Subcutaneous adipose tissue (tissue), 4 donors: Measurements from ENCODE around the gene MT1A. TPM values are rescaled to one million over a fixed set of nuclear protein-coding genes. Genes with fewer than 3 reads are reported as not detected.

ENCODE experiments used
- total RNA-seq, 4 donors: library from RNA; depleted of rRNA; stranded (reverse); fragments of >200 nt; gene quantifications; one replicate each; pipeline ENCODE4 v1.1.0, GENCODE V29; 2016
- TF ChIP-seq, protein P1 (sequence below): fragments of 450-650 bp; IDR thresholded peaks from one replicate; pipeline ENCODE4 v1.5.1; 2016; ENCODE audit warnings: low read depth, mild to moderate bottlenecking, control low read depth, antibody characterized with exemption, moderate library complexity

MT1A gene
- total RNA-seq, 4 donors from 2014 or later, result 44.4 to 1,063 (median 111) TPM

DNA sequence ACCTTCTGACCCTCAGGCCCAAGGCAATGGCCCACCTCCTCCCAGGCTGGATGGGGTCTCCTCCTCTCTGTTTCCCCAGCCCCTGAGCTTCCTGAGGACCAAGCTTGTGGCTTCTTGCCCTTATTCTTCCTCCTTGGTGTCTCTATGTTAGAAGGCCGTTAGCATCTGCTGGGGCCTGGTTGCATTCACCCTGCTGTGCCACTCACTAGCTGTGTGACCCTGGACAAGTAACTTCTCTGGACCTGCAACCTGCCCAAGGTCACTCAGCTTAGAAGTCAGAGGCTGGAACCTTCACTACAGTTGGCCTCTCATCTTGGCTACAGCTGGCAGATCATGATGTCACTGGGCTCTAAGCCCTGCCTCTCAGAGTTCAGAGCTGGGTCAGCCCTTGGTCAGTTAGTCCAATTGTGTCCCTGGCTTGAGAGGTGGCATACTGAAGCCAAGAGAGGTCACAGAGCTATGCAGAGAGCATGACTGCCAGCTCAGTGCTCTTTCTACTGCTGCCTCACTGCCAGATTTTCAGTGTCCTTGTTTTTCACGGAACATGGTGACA is 27.1 kb upstream of the MT1A start:
- TF ChIP-seq, protein P1, sequence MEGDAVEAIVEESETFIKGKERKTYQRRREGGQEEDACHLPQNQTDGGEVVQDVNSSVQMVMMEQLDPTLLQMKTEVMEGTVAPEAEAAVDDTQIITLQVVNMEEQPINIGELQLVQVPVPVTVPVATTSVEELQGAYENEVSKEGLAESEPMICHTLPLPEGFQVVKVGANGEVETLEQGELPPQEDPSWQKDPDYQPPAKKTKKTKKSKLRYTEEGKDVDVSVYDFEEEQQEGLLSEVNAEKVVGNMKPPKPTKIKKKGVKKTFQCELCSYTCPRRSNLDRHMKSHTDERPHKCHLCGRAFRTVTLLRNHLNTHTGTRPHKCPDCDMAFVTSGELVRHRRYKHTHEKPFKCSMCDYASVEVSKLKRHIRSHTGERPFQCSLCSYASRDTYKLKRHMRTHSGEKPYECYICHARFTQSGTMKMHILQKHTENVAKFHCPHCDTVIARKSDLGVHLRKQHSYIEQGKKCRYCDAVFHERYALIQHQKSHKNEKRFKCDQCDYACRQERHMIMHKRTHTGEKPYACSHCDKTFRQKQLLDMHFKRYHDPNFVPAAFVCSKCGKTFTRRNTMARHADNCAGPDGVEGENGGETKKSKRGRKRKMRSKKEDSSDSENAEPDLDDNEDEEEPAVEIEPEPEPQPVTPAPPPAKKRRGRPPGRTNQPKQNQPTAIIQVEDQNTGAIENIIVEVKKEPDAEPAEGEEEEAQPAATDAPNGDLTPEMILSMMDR, result no peak

DNA sequence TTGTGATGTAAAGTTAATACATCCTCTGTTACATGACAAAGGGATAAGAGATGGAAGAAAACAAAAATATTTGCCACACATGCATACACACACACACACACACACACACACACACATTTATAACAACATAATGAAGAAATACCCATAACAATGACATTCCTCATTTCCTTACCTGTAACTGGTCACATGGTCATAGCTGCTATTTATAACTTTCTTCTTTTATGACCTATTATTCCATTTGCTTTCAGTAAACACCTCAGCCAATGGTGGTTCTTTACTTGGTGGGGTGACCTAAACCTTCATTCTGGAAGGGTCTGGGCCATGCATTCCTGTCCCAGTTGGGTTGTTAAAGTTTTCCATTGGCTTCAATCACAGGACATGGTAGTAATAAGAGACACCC is 24.8 kb upstream of the MT1A start:
- TF ChIP-seq, protein P1, result no peak

DNA sequence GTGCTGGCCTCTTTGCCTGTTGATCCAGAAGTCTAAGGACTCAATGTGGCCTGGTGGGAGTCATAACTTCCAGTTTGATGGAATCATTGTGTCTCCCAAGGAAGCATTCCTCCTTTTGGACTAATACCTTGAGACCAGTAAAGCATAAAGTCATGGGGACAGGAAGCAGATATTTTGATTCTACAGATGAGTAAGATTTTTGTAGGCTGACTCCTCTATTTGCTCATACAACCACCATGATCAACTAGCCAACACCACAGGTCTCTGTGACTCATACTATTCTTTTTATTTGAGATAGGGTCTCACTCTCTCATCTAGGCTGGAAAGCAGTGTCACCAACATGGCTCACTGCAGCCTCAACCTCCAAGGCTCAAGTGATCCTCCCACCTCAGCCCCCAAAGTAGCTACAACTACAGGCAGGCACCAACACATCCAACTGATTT is 23.9 kb upstream of the MT1A start:
- TF ChIP-seq, protein P1, result no peak

DNA sequence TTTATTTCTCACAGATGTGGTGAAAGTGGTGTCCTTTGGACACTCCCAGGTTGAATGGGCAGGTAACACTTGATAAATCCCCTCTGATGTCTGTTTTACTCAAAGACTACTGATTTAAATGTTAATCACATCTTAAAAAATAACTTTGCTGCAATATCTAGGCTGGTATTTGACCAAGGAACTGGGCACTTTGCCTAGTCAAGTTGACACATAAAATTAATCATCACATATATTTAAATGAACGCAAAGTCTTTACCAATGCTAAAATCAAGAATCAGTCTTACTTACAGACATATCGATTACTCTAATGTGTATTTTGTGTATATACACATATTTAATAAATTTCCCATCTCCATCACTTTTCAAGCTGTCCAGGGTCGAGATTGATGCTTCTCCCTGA is 23.1 kb upstream of the MT1A start:
- TF ChIP-seq, protein P1, result no peak

DNA sequence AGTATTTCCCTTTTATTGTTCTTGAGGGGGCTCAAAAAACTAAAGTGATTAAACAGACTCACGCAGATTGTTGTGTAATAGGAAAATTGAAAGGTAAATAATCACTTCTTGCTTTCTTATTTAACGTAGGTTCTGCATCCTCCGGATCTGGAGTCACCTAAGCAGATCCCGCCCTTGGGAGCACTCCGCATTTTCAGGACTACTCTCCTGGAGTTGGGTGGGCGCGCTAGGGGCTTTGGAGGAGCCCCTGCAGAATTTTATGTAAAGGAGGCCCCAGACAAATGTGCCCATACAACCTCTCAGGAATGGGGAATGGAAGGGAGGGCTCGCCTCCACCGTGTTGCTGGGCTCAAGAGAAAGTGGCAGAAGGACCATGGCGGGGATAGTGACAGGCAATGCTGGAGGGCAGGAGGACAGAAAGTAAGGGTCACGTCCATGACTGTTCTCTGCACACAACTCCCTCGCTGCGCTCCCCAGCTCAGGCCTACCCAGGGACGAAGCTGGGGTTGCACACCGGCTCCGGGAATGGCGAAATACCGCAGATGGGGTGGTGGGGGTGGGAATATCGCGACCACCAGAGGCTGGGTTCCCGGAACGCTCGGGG is 21.8 kb upstream of the MT1A start:
- TF ChIP-seq, protein P1, result no peak

DNA sequence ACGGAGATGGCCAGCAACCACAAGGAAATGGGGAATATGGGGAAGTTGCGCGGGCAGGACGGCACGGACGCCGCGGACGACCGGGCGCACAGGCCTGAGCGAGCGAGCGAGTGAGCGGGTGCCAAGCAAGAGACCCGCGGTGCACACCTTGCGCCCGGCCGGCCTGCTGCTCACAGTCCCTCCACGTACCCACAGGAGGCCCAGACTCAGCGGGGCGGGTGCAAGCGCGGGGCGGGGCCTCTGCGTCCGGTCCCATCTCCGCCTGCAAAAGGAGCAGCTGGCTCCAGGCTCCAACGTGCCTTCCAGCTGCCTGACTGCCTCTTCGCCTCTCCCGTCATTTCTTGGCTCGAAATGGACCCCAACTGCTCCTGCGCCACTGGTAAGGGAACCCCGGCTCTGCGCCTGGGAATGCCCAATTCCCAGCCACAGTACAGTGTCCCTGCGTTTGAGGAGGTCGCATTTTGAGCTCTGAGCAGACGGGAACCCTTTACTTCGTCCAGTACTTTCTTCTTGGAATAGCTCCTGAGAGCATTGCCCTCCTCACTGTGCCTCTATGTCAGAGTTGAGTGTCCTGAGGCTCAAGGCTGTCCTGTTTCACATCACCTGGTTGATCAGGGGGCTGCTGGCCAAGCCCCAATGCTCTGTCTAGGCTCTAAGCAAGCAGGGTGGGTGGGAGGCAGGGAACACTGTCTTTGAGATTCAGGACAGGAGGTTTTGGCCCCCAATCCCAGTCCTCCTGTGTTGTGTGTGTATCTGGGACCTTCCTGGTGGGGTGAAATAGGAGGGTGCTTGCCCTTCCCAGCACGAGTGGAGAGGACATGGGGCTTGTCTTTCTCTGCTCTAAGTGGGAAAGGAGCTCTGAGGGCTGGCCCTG is 21.0 kb upstream of the MT1A start:
- TF ChIP-seq, protein P1, result no peak

DNA sequence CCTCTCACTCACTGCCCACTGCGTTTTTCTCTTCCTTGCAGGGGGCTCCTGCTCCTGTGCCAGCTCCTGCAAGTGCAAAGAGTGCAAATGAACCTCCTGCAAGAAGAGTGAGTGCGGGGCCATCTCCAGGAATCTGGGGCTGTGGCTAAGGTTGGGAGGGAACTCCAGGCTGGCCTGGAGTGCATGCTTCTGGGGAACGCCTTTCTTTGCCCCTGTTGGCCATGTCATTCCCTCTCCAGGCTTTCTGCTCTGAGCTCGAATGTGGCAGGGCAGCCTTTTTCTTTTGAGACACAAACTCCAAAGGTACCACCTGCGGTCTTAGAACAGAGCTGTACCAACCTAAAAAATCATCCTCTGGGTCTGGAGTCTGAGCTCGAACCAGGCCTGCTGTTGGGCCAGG is 20.3 kb upstream of the MT1A start:
- TF ChIP-seq, protein P1, result no peak
